Testis (tissue), 3 donors: ENCODE results near the gene MYOZ3. TPM values are rescaled to one million over a fixed set of nuclear protein-coding genes. Genes with fewer than 3 reads are reported as not detected.

Experiments used
- DNase-seq: peaks from one replicate; pipeline ENCODE4 v3.0.0-alpha.2; 2019
- H3K27ac ChIP-seq, 2 donors: fragments of 200-600 bp; sonication (generic); one replicate each; pipeline ENCODE4 v1.5.1; 2019
- H3K27me3 ChIP-seq: fragments of 200-600 bp; sonication (generic); one replicate; pipeline ENCODE4 v1.5.1; 2019
- H3K36me3 ChIP-seq: fragments of 200-600 bp; sonication (generic); one replicate; pipeline ENCODE4 v1.5.1; 2017; ENCODE audit warnings: low read depth; ENCODE audit errors: missing control alignments
- H3K4me1 ChIP-seq: fragments of 200-600 bp; sonication (generic); one replicate; pipeline ENCODE4 v1.5.1; 2019
- H3K4me3 ChIP-seq, 2 donors: fragments of 200-600 bp; sonication (generic); one replicate each; pipeline ENCODE4 v1.5.1; 2017 to 2019
- H3K9me3 ChIP-seq: fragments of 200-600 bp; sonication (generic); one replicate; pipeline ENCODE4 v1.5.1; 2017
- CTCF ChIP-seq, 3 experiments: fragments of 450-650 bp in 2 of 3; fragments of 200-600 bp in 1 of 3; sonication (generic) in 1 of 3; IDR thresholded peaks; one replicate each; pipeline ENCODE4 v1.5.1; 2016 to 2019; ENCODE audit warnings: antibody characterized with exemption in 3 of 3, mild to moderate bottlenecking in 2 of 3, moderate library complexity in 1 of 3
- POLR2A ChIP-seq: fragments of 450-650 bp; IDR thresholded peaks from one replicate; pipeline ENCODE4 v1.6.1; 2017; ENCODE audit warnings: antibody characterized with exemption, mild to moderate bottlenecking, moderate library complexity
- WGBS, 2 donors: methylation state at CpG; one replicate each; pipeline ENCODE4 v1.1.5; 2018; 5-methylcytosine and 5-hydroxymethylcytosine counted together
- intact Hi-C: fragments of 100-400 bp; cut with DNase I; formaldehyde crosslinking; loops from one replicate; pipeline ENCODE4 v1.15.1; 2023; ENCODE audit warnings: low total_unique reads
- polyA plus RNA-seq: library from polyadenylated mRNA; stranded (reverse); fragments of 350-450 nt; fragmentation: Illumina TruSeq; extraction: RNeasy Lipid Tissue Mini Kit (QIAGEN cat#74804); gene quantifications from one replicate; pipeline ENCODE4 v1.2.3, GENCODE V29; 2014; ENCODE audit warnings: low read depth, low replicate concordance; ENCODE audit not compliant: insufficient read depth
- total RNA-seq, 2 donors: library from RNA; depleted of rRNA; stranded (reverse); fragments of >200 nt; gene quantifications; one replicate each; pipeline ENCODE4 v1.2.3, GENCODE V29; 2016

Gene MYOZ3
- total and polyA plus RNA-seq, 3 donors from 2014 or later, result 10.4 to 12.7 (median 12.0) TPM

GRCh38 chr5:150618588-150619281 lies 42.3 kb upstream of the MYOZ3 start:
- DNase-seq, result peak; percentile 53
- 61 to 66% methylated on average over 12 to 17 of the region's 17 CpGs for WGBS, 2 donors
- intact Hi-C loops, result no loop called here

GRCh38 chr5:150619359-150620230 lies 41.5 kb upstream of the MYOZ3 start:
- H3K4me3 ChIP-seq, result no peak overlapping the region
- peak; percentile 33 for DNase-seq
- no peaks in the 10 kb centered on the region for H3K27me3 ChIP-seq
- intact Hi-C loops, result no loop called here
- TF ChIP-seq POLR2A, result no peak
- TF ChIP-seq CTCF (IDR thresholded peaks at IDR 0.05), result no peak
- H3K27ac ChIP-seq, result peak overlapping the region in 1 of 2 donors; percentile 53
- no peaks in the 10 kb centered on the region for H3K36me3 ChIP-seq
- 50 to 65% methylated on average over 22 to 24 of the region's 24 CpGs for WGBS, 2 donors
- peaks cover 51% of the 10 kb centered on the region for H3K4me1 ChIP-seq
- no peaks in the 10 kb centered on the region for H3K9me3 ChIP-seq

More at GRCh38 chr5:150618588-150619281, 42.3 kb upstream of the MYOZ3 start:
- no peaks in the 10 kb centered on the region for H3K9me3 ChIP-seq
- no peak overlapping the region for H3K4me3 ChIP-seq
- H3K27ac ChIP-seq, result peak overlapping the region in 1 of 2 donors; percentile 53
- peaks cover 55% of the 10 kb centered on the region for H3K4me1 ChIP-seq
- no peaks in the 10 kb centered on the region for H3K27me3 ChIP-seq
- no peak for TF ChIP-seq CTCF (IDR thresholded peaks at IDR 0.05)
- no peak for TF ChIP-seq POLR2A
- no peaks in the 10 kb centered on the region for H3K36me3 ChIP-seq

GRCh38 chr5:150621301-150621700 lies 39.8 kb upstream of the MYOZ3 start:
- Histone ChIP-seq H3K27ac (no peak overlapping the region), H3K27me3 (no peaks in the 10 kb centered on the region), H3K4me3 (no peak overlapping the region), H3K36me3 (no peaks in the 10 kb centered on the region), H3K9me3 (no peaks in the 10 kb centered on the region), H3K4me1 (peaks cover 45% of the 10 kb centered on the region)
- TF ChIP-seq POLR2A (no peak), CTCF (IDR thresholded peaks at IDR 0.05) (no peak)
- 81 to 86% methylated on average over 5 of the region's 5 CpGs for WGBS, 2 donors
- DNase-seq, result no peak
- intact Hi-C loops, result no loop called here

GRCh38 chr5:150622157-150622556 lies 38.9 kb upstream of the MYOZ3 start:
- no peak for TF ChIP-seq POLR2A
- no peak for TF ChIP-seq CTCF (IDR thresholded peaks at IDR 0.05)
- Histone ChIP-seq H3K27me3 (no peaks in the 10 kb centered on the region), H3K36me3 (no peaks in the 10 kb centered on the region), H3K27ac (no peak overlapping the region), H3K9me3 (no peaks in the 10 kb centered on the region), H3K4me3 (no peak overlapping the region), H3K4me1 (peaks cover 48% of the 10 kb centered on the region)
- intact Hi-C loops, result no loop called here
- WGBS, 2 donors, result 54 to 66% methylated on average over 2 of the region's 2 CpGs
- DNase-seq, result no peak
